Thyroid gland (tissue), 4 donors: ENCODE results near the gene PMP22.

Experiments
- POLR2A ChIP-seq, 2 donors: fragments of 450-650 bp; IDR thresholded peaks; one replicate each; pipeline ENCODE4 v1.6.1; 2017; ENCODE audit warnings: antibody characterized with exemption in 2 of 2, mild to moderate bottlenecking in 2 of 2, moderate library complexity in 1 of 2
- TF ChIP-seq, protein P1 (sequence below), 6 experiments: fragments of 200-600 bp in 3 of 6; fragments of 450-650 bp in 3 of 6; sonication (generic) in 3 of 6; IDR thresholded peaks; one replicate each; pipeline ENCODE4 v1.5.1; 2016 to 2019; ENCODE audit warnings: antibody characterized with exemption in 6 of 6, mild to moderate bottlenecking in 2 of 6, inconsistent platforms in 1 of 6, moderate library complexity in 1 of 6

DNA sequence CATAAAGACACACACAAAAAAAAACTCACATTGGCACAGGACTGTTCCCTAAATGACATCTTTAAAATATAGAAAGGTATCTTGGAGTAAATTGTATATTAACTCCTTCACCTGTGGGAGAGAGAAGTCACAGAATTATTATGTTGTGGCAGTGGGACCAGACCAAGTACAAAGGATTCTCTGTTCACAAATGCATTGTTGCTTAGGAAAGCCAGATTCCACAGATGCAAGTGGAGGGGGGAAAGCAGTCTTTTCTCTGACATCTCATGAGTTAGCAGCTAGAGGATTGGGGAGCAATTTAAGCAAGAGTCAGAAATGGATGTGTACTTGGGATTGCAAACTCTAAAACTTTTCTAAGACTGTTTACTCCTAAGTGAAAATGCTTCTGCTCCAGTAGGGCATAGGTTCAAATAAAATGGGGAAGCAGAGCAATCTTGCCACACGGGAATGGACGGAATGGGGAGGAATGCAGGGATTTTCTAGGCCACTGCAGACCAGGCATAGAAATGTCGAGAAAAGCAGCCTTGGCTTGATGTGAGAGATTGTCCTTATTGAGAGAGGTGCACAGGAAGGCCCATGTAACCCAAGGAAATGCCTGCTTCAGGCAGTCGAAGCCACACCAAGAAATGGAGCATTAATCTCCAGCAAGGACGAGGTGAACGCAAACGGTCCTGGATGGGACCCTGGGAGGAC lies 4.1 kb upstream of the PMP22 start:
- TF ChIP-seq, protein P1, sequence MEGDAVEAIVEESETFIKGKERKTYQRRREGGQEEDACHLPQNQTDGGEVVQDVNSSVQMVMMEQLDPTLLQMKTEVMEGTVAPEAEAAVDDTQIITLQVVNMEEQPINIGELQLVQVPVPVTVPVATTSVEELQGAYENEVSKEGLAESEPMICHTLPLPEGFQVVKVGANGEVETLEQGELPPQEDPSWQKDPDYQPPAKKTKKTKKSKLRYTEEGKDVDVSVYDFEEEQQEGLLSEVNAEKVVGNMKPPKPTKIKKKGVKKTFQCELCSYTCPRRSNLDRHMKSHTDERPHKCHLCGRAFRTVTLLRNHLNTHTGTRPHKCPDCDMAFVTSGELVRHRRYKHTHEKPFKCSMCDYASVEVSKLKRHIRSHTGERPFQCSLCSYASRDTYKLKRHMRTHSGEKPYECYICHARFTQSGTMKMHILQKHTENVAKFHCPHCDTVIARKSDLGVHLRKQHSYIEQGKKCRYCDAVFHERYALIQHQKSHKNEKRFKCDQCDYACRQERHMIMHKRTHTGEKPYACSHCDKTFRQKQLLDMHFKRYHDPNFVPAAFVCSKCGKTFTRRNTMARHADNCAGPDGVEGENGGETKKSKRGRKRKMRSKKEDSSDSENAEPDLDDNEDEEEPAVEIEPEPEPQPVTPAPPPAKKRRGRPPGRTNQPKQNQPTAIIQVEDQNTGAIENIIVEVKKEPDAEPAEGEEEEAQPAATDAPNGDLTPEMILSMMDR (IDR thresholded peaks at IDR 0.05) = no peak
- no peak for TF ChIP-seq POLR2A (IDR thresholded peaks at IDR 0.05)
